Mucosa of descending colon (tissue), 3 donors: ENCODE results near the gene VWA2. TPM values are rescaled to one million over a fixed set of nuclear protein-coding genes. Genes with fewer than 3 reads are reported as not detected.

Experiments used
- ATAC-seq: fragments of 200-7000 bp; cut with Tn5 transposase; one replicate; pipeline ENCODE4 v1.9.1; 2020; ENCODE audit warnings: mild to moderate bottlenecking, moderate library complexity
- DNase-seq, 3 donors: peaks; one replicate each; pipeline ENCODE4 v3.0.0-alpha.2; 2020
- H3K36me3 ChIP-seq: fragments of 200-600 bp; one replicate; pipeline ENCODE4 v1.8.0; 2021; ENCODE audit warnings: low read depth, mild to moderate bottlenecking
- H3K4me1 ChIP-seq: fragments of 200-600 bp; one replicate; pipeline ENCODE4 v1.8.0; 2021; ENCODE audit warnings: low read depth, mild to moderate bottlenecking
- H3K4me3 ChIP-seq: fragments of 200-600 bp; one replicate; pipeline ENCODE4 v1.8.0; 2021; ENCODE audit warnings: mild to moderate bottlenecking
- H3K9me3 ChIP-seq: fragments of 200-600 bp; one replicate; pipeline ENCODE4 v1.8.0; 2021; ENCODE audit warnings: mild to moderate bottlenecking
- CTCF ChIP-seq: fragments of 200-600 bp; IDR thresholded peaks from one replicate; pipeline ENCODE4 v1.8.0; 2022; ENCODE audit warnings: antibody characterized with exemption, mild to moderate bottlenecking
- intact Hi-C, 2 donors: fragments of 100-400 bp; cut with DNase I in 1 of 2; cut with micrococcal nuclease in 1 of 2; formaldehyde crosslinking; loops; one replicate each; pipeline versions ENCODE4 v1.11.0 to v1.11.1; 2022; cut with DNase I, micrococcal nuclease
- total RNA-seq, 3 donors: library from RNA; stranded (reverse); fragmentation: NEBNext Ultra II Directional in 2 of 3; extraction: Animal tissue kit (Norgen Biotek cat#: 25700) in 2 of 3; gene quantifications; one replicate each; pipeline versions ENCODE4 v1.2.1 to v1.2.4, GENCODE V29; 2021 to 2023
- donor health status: DM: no; HTN: no; CAD: no; lungs with moderate emphysema.
- donor health status: DM: no; HTN: no; CAD: no.
- donor health status: DM: no; HTN: yes; CAD: no.

VWA2 gene
- total RNA-seq, 3 donors from 2014 or later, result 0.47 to 3.2 (median 1.9) TPM

- no peak for DNase-seq
Observed at GRCh38 chr10:114283535-114284234, 44.6 kb downstream of the VWA2 start.

GRCh38 chr10:114284346-114285071 lies 45.5 kb downstream of the VWA2 start:
- no peaks in the 10 kb centered on the region for H3K9me3 ChIP-seq
- H3K4me1 ChIP-seq, result no peaks in the 10 kb centered on the region
- H3K36me3 ChIP-seq, result no peaks in the 10 kb centered on the region
- intact Hi-C loops, result no loop called here
- DNase-seq, result no peak
- no peak for ATAC-seq
- TF ChIP-seq CTCF, result no peak
- no peak overlapping the region for H3K4me3 ChIP-seq

More at GRCh38 chr10:114283535-114284234, 44.6 kb downstream of the VWA2 start:
- H3K4me1 ChIP-seq, result no peaks in the 10 kb centered on the region
- no peak overlapping the region for H3K4me3 ChIP-seq
- H3K36me3 ChIP-seq, result no peaks in the 10 kb centered on the region
- H3K9me3 ChIP-seq, result no peaks in the 10 kb centered on the region
- intact Hi-C loops, result no loop called here
- no peak for TF ChIP-seq CTCF
- no peak for ATAC-seq

- no peaks in the 10 kb centered on the region for H3K36me3 ChIP-seq
- no peaks in the 10 kb centered on the region for H3K4me1 ChIP-seq
- intact Hi-C loops, result no loop called here
- DNase-seq (no peak), ATAC-seq (no peak)
- no peak for TF ChIP-seq CTCF
- H3K9me3 ChIP-seq, result no peaks in the 10 kb centered on the region
- H3K4me3 ChIP-seq, result no peak overlapping the region
Observed at GRCh38 chr10:114285961-114286441, 46.9 kb downstream of the VWA2 start.

- intact Hi-C loops, result no loop called here
- H3K4me3 ChIP-seq, result no peak overlapping the region
- H3K4me1 ChIP-seq, result no peaks in the 10 kb centered on the region
- H3K9me3 ChIP-seq, result no peaks in the 10 kb centered on the region
- DNase-seq (no peak), ATAC-seq (no peak)
- H3K36me3 ChIP-seq, result no peaks in the 10 kb centered on the region
- no peak for TF ChIP-seq CTCF
Observed at GRCh38 chr10:114286921-114287320, 47.9 kb downstream of the VWA2 start.

GRCh38 chr10:114288424-114289095 lies 49.5 kb downstream of the VWA2 start:
- ATAC-seq (no peak), DNase-seq (no peak)
- H3K9me3 ChIP-seq, result no peaks in the 10 kb centered on the region
- no peak for TF ChIP-seq CTCF
- no peaks in the 10 kb centered on the region for H3K36me3 ChIP-seq
- H3K4me1 ChIP-seq, result no peaks in the 10 kb centered on the region
- no peak overlapping the region for H3K4me3 ChIP-seq
- intact Hi-C loops, result no loop called here
